ENCODE results near the gene GOPC. TPM values are rescaled to one million over a fixed set of nuclear protein-coding genes. Genes with fewer than 3 reads are reported as not detected.

GOPC gene
- total and polyA plus RNA-seq, 2 of the 8 experiments (the other 6 are each of a cell fraction or from before 2014, with no cell fraction given): 5.3 to 19.4 TPM

- TF ChIP-seq CHD7 (IDR thresholded peaks at IDR 0.05; ENCODE audit: insufficient replicate concordance, low read length) (no peak), NRF1 (IDR thresholded peaks at IDR 0.05; ENCODE audit: low read depth, low read length) (no peak), NANOG (IDR thresholded peaks at IDR 0.05; ENCODE audit: insufficient read depth, low read depth, low read length, poor library complexity, severe bottlenecking) (no peak)
These were observed 4.6 kb downstream of the GOPC start (continued) for GRCh38 chr6:117597755-117598154.
